Panc1 (cell line): ENCODE results near the gene ASMTL.

ENCODE experiments used
- POLR2AphosphoS5 ChIP-seq: IDR thresholded peaks from 2 replicates; pipeline ENCODE4 v1.6.1; 2012; ENCODE audit warnings: mild to moderate bottlenecking, low read depth, low read length, moderate library complexity
- TCF7L2 ChIP-seq: IDR thresholded peaks from 2 replicates; pipeline ENCODE4 v1.6.1; 2011; ENCODE audit warnings: mild to moderate bottlenecking, low read depth, low read length, inconsistent platforms

DNA sequence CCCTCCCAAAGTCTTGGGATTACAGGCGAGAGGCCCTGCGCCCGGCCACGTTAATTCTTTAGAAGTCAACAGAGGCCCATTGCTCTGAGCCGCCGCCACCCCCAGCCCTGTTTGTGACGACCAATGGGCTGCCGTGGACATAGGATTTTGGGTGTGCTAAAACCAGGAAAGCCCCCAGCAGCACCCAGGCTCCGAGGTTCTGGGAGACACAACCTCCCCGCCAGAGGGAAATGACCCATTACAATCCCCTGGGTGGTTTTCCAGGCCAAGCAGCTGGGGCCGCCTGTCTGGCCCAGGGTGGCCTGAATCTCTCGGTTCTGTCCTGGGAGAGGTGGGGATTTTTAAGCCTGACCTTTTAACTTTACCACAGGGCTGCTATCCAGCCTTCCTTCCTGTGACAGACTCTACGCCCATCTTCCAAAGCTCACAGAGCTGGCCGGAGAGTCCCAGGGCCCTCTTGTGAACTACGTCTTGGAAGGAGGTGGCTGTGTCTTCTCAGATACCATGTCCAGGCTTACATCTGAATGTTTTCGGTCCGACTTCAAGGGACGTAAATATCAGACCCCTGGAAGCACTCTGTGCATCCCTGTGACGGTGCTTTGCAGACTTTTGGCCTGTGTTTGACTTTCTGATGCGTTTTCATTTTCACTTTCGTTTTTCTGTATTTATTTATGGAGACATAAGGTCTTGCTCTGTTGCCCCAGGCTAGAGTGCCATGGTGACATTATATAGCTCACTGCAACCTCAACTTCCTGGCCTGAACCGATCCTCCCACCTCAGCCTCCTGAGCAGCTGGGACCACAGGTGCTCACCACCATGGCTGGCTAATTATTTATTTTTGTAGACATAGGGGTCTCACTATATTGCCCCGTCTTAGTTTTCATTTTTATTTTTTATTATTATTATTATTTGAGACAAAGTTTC, 48.3 kb upstream of the ASMTL start:
- TF ChIP-seq TCF7L2: no peak
- TF ChIP-seq POLR2AphosphoS5: no peak
